HCT116 (cell line): ENCODE measurements around the gene UAP1. TPM values are rescaled to one million over a fixed set of nuclear protein-coding genes. Genes with fewer than 3 reads are reported as not detected.

ENCODE experiments used
- ATAC-seq: fragments of 200-7000 bp; cut with Tn5 transposase; 2 replicates; pipeline ENCODE4 v1.9.1; 2020; ENCODE audit warnings: mild to moderate bottlenecking, moderate library complexity
- BruUV-seq: library from RNA; stranded (reverse); fragments of 400-500 nt; replicated peaks from 2 replicates; lab custom pipeline; 2021; lab: Mats Ljungman, UMichigan
- CTCF ChIA-PET: fragments of 300-600 bp; sonication (Branson Sonifier 250); formaldehyde crosslinking; loops from one replicate; lab custom pipeline; 2021; ENCODE audit warnings: antibody characterized with exemption; lab: Charles Lee
- POLR2A ChIA-PET: fragments of 300-600, 350-600 bp; sonication (Branson Sonifier 250); formaldehyde crosslinking; loops from one replicate; lab custom pipeline; 2021; ENCODE audit warnings: antibody characterized with exemption; lab: Charles Lee
- RAD21 ChIA-PET, 2 experiments: fragments of 300-600 bp; sonication (Branson Sonifier 250); formaldehyde crosslinking; loops; one replicate each; lab custom pipeline; 2023; ENCODE audit warnings: low total read pairs in 2 of 2; ENCODE audit not compliant: uncharacterized antibody in 2 of 2, unreplicated experiment in 2 of 2, low non-redundant PET in 1 of 2; lab: Charles Lee
- DNase-seq: peaks from one replicate; pipeline ENCODE4 v3.0.0-alpha.2; 2010; ENCODE audit warnings: low read depth, low spot score
- H2AFZ ChIP-seq: fragments of 200-600 bp; shearing (Covaris generic), sonication (generic); 2 replicates; pipeline ENCODE4 v1.6.1; 2017; ENCODE audit warnings: low read depth, mixed run types, mixed read lengths, antibody characterized with exemption, low read length; ENCODE audit not compliant: poor library complexity, severe bottlenecking
- H3K27ac ChIP-seq: 2 replicates; pipeline ENCODE4 v1.5.1; 2012; ENCODE audit warnings: low read depth, low read length
- H3K27me3 ChIP-seq: fragments of 200-600 bp; sonication (generic); 2 replicates; pipeline ENCODE4 v1.6.1; 2016; ENCODE audit warnings: mixed run types, low read length, mixed read lengths; ENCODE audit not compliant: insufficient read depth
- H3K36me3 ChIP-seq, 2 experiments: fragments of 200-500 bp in 1 of 2; fragments of 200-600 bp in 1 of 2; sonication (Bioruptor generic) in 1 of 2; sonication (generic) in 1 of 2; 2 replicates each; pipeline versions ENCODE4 v1.5.1 to v1.6.1; 2014 to 2016; ENCODE audit warnings: low read length in 2 of 2, inconsistent platforms in 1 of 2, mixed read lengths in 1 of 2, mixed run types in 1 of 2; ENCODE audit not compliant: insufficient read depth in 2 of 2, control insufficient read depth in 1 of 2
- H3K4me1 ChIP-seq, 2 experiments: fragments of 200-600 bp in 1 of 2; sonication (generic) in 1 of 2; 2 replicates each; pipeline versions ENCODE4 v1.5.1 to v1.6.1; 2012 to 2017; ENCODE audit warnings: low read length in 2 of 2, inconsistent platforms in 1 of 2, mild to moderate bottlenecking in 1 of 2, mixed read lengths in 1 of 2, mixed run types in 1 of 2, moderate library complexity in 1 of 2; ENCODE audit not compliant: insufficient read depth in 2 of 2, control insufficient read depth in 1 of 2
- H3K4me2 ChIP-seq: fragments of 200-600 bp; sonication (generic); 2 replicates; pipeline ENCODE4 v1.6.1; 2017; ENCODE audit warnings: mixed run types, low read length, mixed read lengths
- H3K4me3 ChIP-seq, 2 experiments: fragments of 200-600 bp in 1 of 2; sonication (generic) in 1 of 2; replicated peaks in 1 of 2; 2 replicates each; pipeline ENCODE4 v1.5.1; 2011 to 2016; ENCODE audit warnings: low read length in 2 of 2, control low read depth in 1 of 2, low read depth in 1 of 2, mild to moderate bottlenecking in 1 of 2, mixed read lengths in 1 of 2, mixed run types in 1 of 2
- H3K79me2 ChIP-seq: fragments of 200-600 bp; sonication (generic); 2 replicates; pipeline ENCODE4 v1.6.1; 2017; ENCODE audit warnings: mild to moderate bottlenecking, mixed run types, low read length, moderate library complexity, mixed read lengths; ENCODE audit not compliant: insufficient read depth
- H3K9ac ChIP-seq: fragments of 200-600 bp; sonication (generic); 2 replicates; pipeline ENCODE4 v1.6.1; 2016; ENCODE audit warnings: low read length, mixed read lengths
- H3K9me2 ChIP-seq: fragments of 200-600 bp; sonication (generic), shearing (Covaris generic); 2 replicates; pipeline ENCODE4 v1.6.1; 2017; ENCODE audit warnings: mixed run types, mild to moderate bottlenecking, moderate library complexity; ENCODE audit not compliant: insufficient read depth
- H3K9me3 ChIP-seq, 2 experiments: fragments of 200-500 bp in 1 of 2; fragments of 200-600 bp in 1 of 2; sonication (Bioruptor generic) in 1 of 2; sonication (generic) in 1 of 2; 2 replicates each; pipeline ENCODE4 v1.6.1; 2014 to 2017; ENCODE audit warnings: low read length in 2 of 2, mixed read lengths in 2 of 2, inconsistent platforms in 1 of 2, low read depth in 1 of 2, mild to moderate bottlenecking in 1 of 2, mixed run types in 1 of 2, moderate library complexity in 1 of 2; ENCODE audit not compliant: control insufficient read depth in 1 of 2, insufficient read depth in 1 of 2
- H4K20me1 ChIP-seq: fragments of 200-600 bp; sonication (generic), shearing (Covaris generic); 2 replicates; pipeline ENCODE4 v1.6.1; 2017; ENCODE audit warnings: mixed run types, mild to moderate bottlenecking, moderate library complexity; ENCODE audit not compliant: insufficient read depth
- ATF3 ChIP-seq: IDR thresholded peaks from 2 replicates; pipeline ENCODE4 v1.6.1; 2012
- CBX3 ChIP-seq: IDR thresholded peaks from 2 replicates; pipeline ENCODE4 v1.6.1; 2012; ENCODE audit warnings: low read depth
- CEBPB ChIP-seq: IDR thresholded peaks from 2 replicates; pipeline ENCODE4 v1.6.1; 2012; ENCODE audit warnings: low read depth
- CTCF ChIP-seq, 3 experiments: fragments of 200-600 bp in 1 of 3; sonication (generic) in 1 of 3; IDR thresholded peaks in 2 of 3; conservative IDR thresholded peaks in 1 of 3; 2 replicates each; pipeline ENCODE4 v1.5.1; 2012 to 2017; ENCODE audit warnings: low read depth in 2 of 3, low read length in 2 of 3, antibody characterized with exemption in 1 of 3, borderline replicate concordance in 1 of 3, control low read depth in 1 of 3, mild to moderate bottlenecking in 1 of 3, mixed read lengths in 1 of 3, mixed run types in 1 of 3, moderate library complexity in 1 of 3; ENCODE audit not compliant: insufficient read depth in 1 of 3
- EGR1 ChIP-seq: IDR thresholded peaks from 2 replicates; pipeline ENCODE4 v1.6.1; 2012; ENCODE audit warnings: low read depth
- EZH2phosphoT487 ChIP-seq: fragments of 200-600 bp; IDR thresholded peaks from 2 replicates; pipeline ENCODE4 v1.6.1; 2018; ENCODE audit warnings: antibody characterized with exemption, borderline replicate concordance
- JUND ChIP-seq: IDR thresholded peaks from 2 replicates; pipeline ENCODE4 v1.6.1; 2012
- POLR2A ChIP-seq: IDR thresholded peaks from 2 replicates; pipeline ENCODE4 v1.7.0; 2011; ENCODE audit warnings: borderline replicate concordance; ENCODE audit not compliant: insufficient read depth, insufficient read length; ENCODE audit errors: extremely low read depth
- POLR2AphosphoS5 ChIP-seq: IDR thresholded peaks from 2 replicates; pipeline ENCODE4 v1.6.1; 2011; ENCODE audit warnings: mild to moderate bottlenecking, low read depth, low read length, moderate library complexity
- RAD21 ChIP-seq: IDR thresholded peaks from 2 replicates; pipeline ENCODE4 v1.6.1; 2012; ENCODE audit warnings: low read depth, mild to moderate bottlenecking
- SP1 ChIP-seq: IDR thresholded peaks from 2 replicates; pipeline ENCODE4 v1.6.1; 2012; ENCODE audit warnings: low read depth
- SRF ChIP-seq: IDR thresholded peaks from 2 replicates; pipeline ENCODE4 v1.6.1; 2012; ENCODE audit warnings: low read depth
- YY1 ChIP-seq: IDR thresholded peaks from 2 replicates; pipeline ENCODE4 v1.6.1; 2011; ENCODE audit warnings: low read length, low read depth, moderate library complexity, mild to moderate bottlenecking; ENCODE audit not compliant: insufficient replicate concordance; ENCODE audit errors: extremely low read depth
- ZNF274 ChIP-seq: fragments of 200-500 bp; sonication (Bioruptor generic); IDR thresholded peaks from 2 replicates; pipeline ENCODE4 v1.6.1; 2014; ENCODE audit warnings: mild to moderate bottlenecking, low read depth, low read length, inconsistent platforms
- intact Hi-C: fragments of 100-400 bp; cut with micrococcal nuclease; formaldehyde crosslinking; loops from 2 replicates; pipeline ENCODE4 v1.10.0; 2022
- total RNA-seq: library from RNA; stranded (reverse); gene quantifications from one replicate; pipeline ENCODE4 v1.2.1, GENCODE V29; 2021; ENCODE audit not compliant: unreplicated experiment
- TF ChIP-seq, protein P1 (sequence below): IDR thresholded peaks from 2 replicates; pipeline ENCODE4 v1.6.1; 2012
- TF ChIP-seq, protein P2 (sequence below): IDR thresholded peaks from 2 replicates; pipeline ENCODE4 v1.6.1; 2011; ENCODE audit warnings: mild to moderate bottlenecking, low read length, moderate library complexity; ENCODE audit not compliant: insufficient replicate concordance; ENCODE audit errors: extremely low read depth

Gene UAP1
- total RNA-seq, 1 experiment from 2014 or later: 51.4 TPM

- H4K20me1 ChIP-seq: no peaks in the 10 kb centered on the region
- H3K27ac ChIP-seq: no peak overlapping the region
- H3K9ac ChIP-seq: no peak overlapping the region
- no peak overlapping the region for H2AFZ ChIP-seq
- no peak for DNase-seq
- H3K4me2 ChIP-seq: no peak overlapping the region
- peaks cover 13 to 21% of the 10 kb centered on the region in 2 experiments for H3K36me3 ChIP-seq
- no peaks in the 10 kb centered on the region for H3K9me3 ChIP-seq
- TF ChIP-seq EGR1 (no peak), POLR2A (no peak), RAD21 (no peak), POLR2AphosphoS5 (no peak), EZH2phosphoT487 (no peak), CTCF (IDR thresholded peaks at IDR 0.05 in 2 of 3, conservative IDR thresholded peaks at IDR 0.05 in 1 of 3; ENCODE audit: borderline replicate concordance in 1 of 3, insufficient read depth in 1 of 3, low read depth in 2 of 3, low read length in 2 of 3) (no peak), ZNF274 (no peak), ATF3 (no peak), YY1 (no peak), JUND (no peak), CBX3 (no peak), SRF (no peak), CEBPB (no peak), SP1 (no peak)
- TF ChIP-seq, protein P1, sequence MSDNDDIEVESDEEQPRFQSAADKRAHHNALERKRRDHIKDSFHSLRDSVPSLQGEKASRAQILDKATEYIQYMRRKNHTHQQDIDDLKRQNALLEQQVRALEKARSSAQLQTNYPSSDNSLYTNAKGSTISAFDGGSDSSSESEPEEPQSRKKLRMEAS: no peak
- TF ChIP-seq, protein P2, sequence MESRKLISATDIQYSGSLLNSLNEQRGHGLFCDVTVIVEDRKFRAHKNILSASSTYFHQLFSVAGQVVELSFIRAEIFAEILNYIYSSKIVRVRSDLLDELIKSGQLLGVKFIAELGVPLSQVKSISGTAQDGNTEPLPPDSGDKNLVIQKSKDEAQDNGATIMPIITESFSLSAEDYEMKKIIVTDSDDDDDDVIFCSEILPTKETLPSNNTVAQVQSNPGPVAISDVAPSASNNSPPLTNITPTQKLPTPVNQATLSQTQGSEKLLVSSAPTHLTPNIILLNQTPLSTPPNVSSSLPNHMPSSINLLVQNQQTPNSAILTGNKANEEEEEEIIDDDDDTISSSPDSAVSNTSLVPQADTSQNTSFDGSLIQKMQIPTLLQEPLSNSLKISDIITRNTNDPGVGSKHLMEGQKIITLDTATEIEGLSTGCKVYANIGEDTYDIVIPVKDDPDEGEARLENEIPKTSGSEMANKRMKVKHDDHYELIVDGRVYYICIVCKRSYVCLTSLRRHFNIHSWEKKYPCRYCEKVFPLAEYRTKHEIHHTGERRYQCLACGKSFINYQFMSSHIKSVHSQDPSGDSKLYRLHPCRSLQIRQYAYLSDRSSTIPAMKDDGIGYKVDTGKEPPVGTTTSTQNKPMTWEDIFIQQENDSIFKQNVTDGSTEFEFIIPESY: no peak
- H3K79me2 ChIP-seq: no peaks in the 10 kb centered on the region
- RAD21 ChIA-PET: no interaction called here
- POLR2A ChIA-PET: no interaction called here
- ATAC-seq: no peak
- BruUV-seq: no TSS peak
- no peaks in the 10 kb centered on the region for H3K4me1 ChIP-seq
- intact Hi-C loops: no loop called here
- H3K9me2 ChIP-seq: no peaks in the 10 kb centered on the region
- H3K27me3 ChIP-seq: no peaks in the 10 kb centered on the region
- CTCF ChIA-PET: no interaction called here
- H3K4me3 ChIP-seq: no peak overlapping the region
These were observed 26.3 kb downstream of the UAP1 start for GRCh38 chr1:162587761-162588260.
